Lower leg skin (tissue), 3 donors: ENCODE measurements around the gene S100Z.

Experiments
- POLR2A ChIP-seq, 2 donors: fragments of 450-650 bp; IDR thresholded peaks; one replicate each; pipeline ENCODE4 v1.6.1; 2016 to 2017; ENCODE audit warnings: antibody characterized with exemption in 2 of 2, mild to moderate bottlenecking in 1 of 2, moderate library complexity in 1 of 2
- TF ChIP-seq, protein P1 (sequence below), 3 donors: fragments of 450-650 bp; IDR thresholded peaks; one replicate each; pipeline ENCODE4 v1.5.1; 2016; ENCODE audit warnings: antibody characterized with exemption in 3 of 3, mild to moderate bottlenecking in 3 of 3, moderate library complexity in 2 of 3

DNA sequence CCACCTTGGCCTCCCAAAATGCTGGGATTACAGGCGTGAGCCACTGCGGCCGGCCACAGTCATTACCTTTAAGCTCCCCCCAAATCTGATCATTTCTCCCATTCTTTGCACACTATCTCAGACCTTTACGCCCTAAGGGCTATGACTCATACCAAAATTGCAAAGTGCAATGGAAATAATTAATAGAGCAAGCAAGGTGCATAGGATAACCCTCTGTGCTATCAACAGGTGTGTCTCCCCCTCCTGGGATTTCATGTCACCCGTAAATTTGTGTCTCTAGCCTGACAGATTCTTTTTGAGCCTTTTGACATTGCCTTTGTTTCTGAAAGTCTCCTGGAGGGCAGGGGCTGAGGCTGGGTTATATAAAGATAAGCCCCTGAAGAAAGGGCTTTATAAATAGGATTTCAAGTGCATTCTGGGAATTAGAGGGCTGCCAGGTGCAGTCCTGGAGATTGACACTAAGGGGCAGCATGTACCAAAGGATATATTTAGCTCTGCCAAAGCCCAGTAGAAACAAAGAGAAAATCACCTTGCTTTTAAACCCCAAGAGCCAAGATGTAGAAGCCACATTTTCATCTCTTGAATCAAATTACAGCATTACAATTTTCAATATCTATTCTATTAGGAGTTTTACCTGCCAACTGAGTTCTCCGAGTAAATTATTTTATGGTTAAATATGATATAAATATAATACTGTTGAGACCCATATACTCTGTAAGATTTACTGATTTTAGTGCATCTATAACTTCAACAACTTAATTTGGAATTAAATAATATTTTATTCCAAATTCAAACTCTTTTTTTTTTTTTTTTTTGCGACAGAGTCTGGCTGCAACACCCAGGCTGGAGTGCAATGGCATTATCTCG is 18.2 kb downstream of the S100Z start:
- TF ChIP-seq, protein P1, sequence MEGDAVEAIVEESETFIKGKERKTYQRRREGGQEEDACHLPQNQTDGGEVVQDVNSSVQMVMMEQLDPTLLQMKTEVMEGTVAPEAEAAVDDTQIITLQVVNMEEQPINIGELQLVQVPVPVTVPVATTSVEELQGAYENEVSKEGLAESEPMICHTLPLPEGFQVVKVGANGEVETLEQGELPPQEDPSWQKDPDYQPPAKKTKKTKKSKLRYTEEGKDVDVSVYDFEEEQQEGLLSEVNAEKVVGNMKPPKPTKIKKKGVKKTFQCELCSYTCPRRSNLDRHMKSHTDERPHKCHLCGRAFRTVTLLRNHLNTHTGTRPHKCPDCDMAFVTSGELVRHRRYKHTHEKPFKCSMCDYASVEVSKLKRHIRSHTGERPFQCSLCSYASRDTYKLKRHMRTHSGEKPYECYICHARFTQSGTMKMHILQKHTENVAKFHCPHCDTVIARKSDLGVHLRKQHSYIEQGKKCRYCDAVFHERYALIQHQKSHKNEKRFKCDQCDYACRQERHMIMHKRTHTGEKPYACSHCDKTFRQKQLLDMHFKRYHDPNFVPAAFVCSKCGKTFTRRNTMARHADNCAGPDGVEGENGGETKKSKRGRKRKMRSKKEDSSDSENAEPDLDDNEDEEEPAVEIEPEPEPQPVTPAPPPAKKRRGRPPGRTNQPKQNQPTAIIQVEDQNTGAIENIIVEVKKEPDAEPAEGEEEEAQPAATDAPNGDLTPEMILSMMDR (IDR thresholded peaks at IDR 0.05), result no peak
- TF ChIP-seq POLR2A (IDR thresholded peaks at IDR 0.05), result no peak
